ENCODE measurements around the gene AMBRA1. TPM values are rescaled to one million over a fixed set of nuclear protein-coding genes. Genes with fewer than 3 reads are reported as not detected.

Gene AMBRA1
- total RNA-seq, 1 donor from 2014 or later, result 33.9 TPM

DNA sequence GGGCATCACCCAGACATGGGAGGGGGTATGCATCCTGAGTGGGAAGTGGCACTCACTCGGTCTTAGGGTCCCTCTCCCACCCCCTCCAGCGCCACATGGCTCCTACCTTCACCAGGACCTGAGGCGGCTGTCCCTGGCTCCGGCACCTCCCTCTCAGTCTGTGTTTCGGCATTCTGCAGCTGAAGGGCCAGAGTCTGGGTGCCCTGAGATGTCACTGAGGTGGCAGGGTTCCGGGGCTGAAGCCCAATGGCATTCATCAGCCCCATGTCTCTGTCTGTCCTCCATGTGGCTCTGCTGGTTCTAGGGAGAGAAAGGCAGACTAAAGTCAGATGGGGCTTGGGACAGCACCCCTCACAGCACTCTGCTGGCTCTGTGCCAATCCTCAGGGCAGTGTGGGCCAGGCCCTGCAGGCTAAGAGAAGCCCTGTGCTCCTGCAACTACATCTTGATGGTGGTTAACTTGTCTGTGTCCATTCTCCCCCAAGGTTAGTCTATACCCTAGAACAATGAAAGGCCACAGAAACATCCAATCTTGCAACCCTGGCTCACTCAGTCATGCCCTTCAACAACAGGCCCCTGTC is 185.3 kb downstream of the AMBRA1 start:
- Histone ChIP-seq H3K27me3 (no peaks in the 10 kb centered on the region), H3K9me3 (no peaks in the 10 kb centered on the region), H3K4me1 (no peaks in the 10 kb centered on the region), H3K36me3 (peaks cover 85% of the 10 kb centered on the region), H3K27ac (no peak overlapping the region), H3K4me3 (no peak overlapping the region)
- TF ChIP-seq CTCF (IDR thresholded peaks at IDR 0.05), result no peak
- intact Hi-C loops (cut with DNase I), result no loop called here
- ATAC-seq (no peak), DNase-seq (peak; percentile 43)

DNA sequence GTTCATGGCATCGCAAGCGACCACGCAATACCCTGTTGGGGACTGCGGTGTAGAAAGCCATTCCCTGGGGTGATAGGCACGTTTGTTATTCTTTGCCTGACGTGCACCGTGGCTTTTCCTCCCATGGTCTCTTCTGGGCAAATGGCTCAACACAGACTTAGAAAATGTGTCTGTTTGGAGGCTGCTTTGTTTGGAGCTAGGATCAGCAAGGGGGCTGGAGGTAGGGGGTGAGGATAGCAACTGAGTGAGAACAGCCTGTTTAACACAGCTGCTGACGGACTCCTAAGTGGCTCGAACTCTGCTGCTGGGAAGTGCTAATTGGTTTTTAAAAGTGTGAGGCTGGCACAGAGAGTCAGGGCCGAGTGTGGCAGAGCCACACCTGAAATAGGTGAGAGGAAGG is 186.2 kb downstream of the AMBRA1 start:
- no peaks in the 10 kb centered on the region for H3K27me3 ChIP-seq
- DNase-seq (peak; percentile 10), ATAC-seq (no peak)
- no peaks in the 10 kb centered on the region for H3K4me1 ChIP-seq
- no peak overlapping the region for H3K4me3 ChIP-seq
- H3K9me3 ChIP-seq, result no peaks in the 10 kb centered on the region
- intact Hi-C loops (cut with DNase I), result no loop called here
- TF ChIP-seq CTCF (IDR thresholded peaks at IDR 0.05), result no peak
- no peak overlapping the region for H3K27ac ChIP-seq
- peaks cover 86% of the 10 kb centered on the region for H3K36me3 ChIP-seq

DNA sequence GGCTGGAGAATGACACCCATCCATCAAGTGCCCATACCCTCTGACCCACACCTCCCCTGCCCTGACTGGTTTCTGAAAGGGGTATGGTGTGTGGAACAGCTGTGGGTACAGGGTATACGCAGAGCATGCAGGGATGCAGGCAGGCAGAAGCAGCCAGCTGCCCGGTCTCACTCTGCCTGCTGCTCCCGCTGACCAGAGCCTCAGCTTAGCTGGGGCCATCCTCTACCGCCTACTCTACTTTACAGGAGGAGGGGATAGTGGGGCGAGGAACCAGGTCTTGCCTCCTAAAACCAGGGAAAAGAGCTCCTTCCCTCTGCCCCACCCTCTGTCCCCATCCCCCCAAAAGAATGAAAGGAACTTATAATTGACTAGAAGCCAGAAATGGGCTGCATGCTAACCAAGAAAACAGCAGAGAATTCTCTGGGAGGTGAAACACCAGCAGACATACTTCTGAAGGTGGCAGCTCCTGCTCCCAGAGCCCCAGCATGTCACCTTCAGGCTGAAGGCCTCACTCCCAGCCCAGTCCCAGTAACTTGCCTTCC is 189.3 kb downstream of the AMBRA1 start:
- Histone ChIP-seq H3K4me3 (no peak overlapping the region), H3K36me3 (peaks cover 67% of the 10 kb centered on the region), H3K27me3 (no peaks in the 10 kb centered on the region), H3K27ac (no peak overlapping the region), H3K4me1 (no peaks in the 10 kb centered on the region), H3K9me3 (no peaks in the 10 kb centered on the region)
- DNase-seq (no peak), ATAC-seq (no peak)
- intact Hi-C loops (cut with DNase I), result no loop called here
- no peak for TF ChIP-seq CTCF (IDR thresholded peaks at IDR 0.05)

DNA sequence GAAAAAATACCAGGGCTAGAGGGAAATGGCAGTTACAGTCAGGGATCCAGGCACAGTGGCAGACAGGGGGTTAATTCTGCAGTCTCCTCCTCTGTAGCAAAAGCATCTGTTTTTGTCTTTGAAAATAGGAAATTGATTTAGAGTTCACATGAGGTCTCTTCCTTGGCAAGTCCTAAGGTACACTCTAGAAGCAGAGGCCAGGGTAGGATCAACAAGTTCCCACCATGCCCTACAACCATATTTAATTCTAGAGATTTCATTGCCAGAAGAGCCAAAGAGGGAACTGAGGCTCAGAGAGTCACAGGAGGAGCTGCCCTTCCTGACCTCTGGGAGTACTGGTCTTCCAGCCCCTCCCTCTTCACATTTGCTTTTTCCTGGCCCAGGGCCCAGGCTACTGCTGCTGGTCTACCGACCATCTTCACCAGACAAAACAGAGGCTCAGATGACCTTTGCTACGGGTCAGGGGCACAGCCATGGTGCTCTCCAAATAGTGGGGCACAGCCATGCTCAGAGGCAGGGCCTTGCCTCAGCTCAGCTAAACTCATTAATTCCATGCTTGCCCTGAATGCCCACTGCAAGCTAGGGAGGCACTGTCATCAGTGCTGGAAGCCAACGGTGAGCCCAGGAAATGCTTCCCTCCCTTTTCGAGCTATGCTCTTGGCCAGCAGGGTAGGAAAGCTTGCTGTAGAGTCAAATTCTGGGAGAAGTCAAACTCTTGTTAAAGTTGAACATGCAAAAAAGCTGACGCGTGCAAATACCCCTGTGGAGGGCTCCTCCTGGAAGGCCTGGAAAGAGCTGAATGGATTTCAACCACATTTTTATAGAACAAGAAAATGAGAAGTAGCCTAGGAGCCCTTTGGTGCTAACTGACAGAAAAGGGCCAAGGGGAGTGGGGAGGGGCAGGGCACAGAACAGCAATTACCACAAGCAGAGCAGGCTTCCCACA is 190.6 kb downstream of the AMBRA1 start:
- Histone ChIP-seq H3K4me1 (no peaks in the 10 kb centered on the region), H3K36me3 (peaks cover 57% of the 10 kb centered on the region), H3K27ac (no peak overlapping the region), H3K4me3 (no peak overlapping the region), H3K9me3 (no peaks in the 10 kb centered on the region), H3K27me3 (no peaks in the 10 kb centered on the region)
- ATAC-seq (no peak), DNase-seq (no peak)
- TF ChIP-seq CTCF (IDR thresholded peaks at IDR 0.05), result no peak
- intact Hi-C loops (cut with DNase I), result no loop called here

DNA sequence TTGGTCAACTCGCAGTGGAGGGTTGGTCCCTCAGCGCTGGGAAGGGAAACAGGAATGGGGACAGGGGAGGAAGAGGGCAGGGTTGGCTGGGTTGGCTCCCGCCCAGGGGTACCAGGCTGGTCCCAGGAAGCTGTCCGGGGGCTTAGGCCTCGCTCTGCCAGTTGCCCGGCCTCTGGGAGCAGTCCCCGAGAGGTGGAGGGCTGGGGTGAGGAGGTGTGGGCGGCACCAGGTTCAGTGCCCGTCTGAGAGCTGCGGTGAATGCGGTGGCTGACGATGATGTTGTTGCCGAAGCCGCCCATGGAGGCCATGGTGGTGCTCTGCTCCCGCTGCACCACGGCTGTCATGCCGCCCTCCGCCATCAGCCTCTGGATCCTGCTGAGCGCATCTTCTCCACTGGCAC is 196.3 kb downstream of the AMBRA1 start:
- ATAC-seq (no peak), DNase-seq (no peak)
- no peak overlapping the region for H3K4me3 ChIP-seq
- no peak for TF ChIP-seq CTCF (IDR thresholded peaks at IDR 0.05)
- no peaks in the 10 kb centered on the region for H3K27me3 ChIP-seq
- peaks cover 16% of the 10 kb centered on the region for H3K36me3 ChIP-seq
- H3K9me3 ChIP-seq, result no peaks in the 10 kb centered on the region
- intact Hi-C loops (cut with DNase I), result loop anchor here (10.0 kb wide), 1 partner anchor 137 kb away; no protein-coding TSS in a partner anchor
- H3K27ac ChIP-seq, result no peak overlapping the region
- peaks cover 4% of the 10 kb centered on the region for H3K4me1 ChIP-seq

All from upper lobe of right lung (tissue), 1 donor.